Measurements from ENCODE around the gene IFI6.

GRCh38 chr1:27690183-27690582, 18.2 kb upstream of the IFI6 start:
- TF ChIP-seq CEBPB (IDR thresholded peaks at IDR 0.05) (no peak), EGR1 (IDR thresholded peaks at IDR 0.05) (no peak), CREB1 (IDR thresholded peaks at IDR 0.05; ENCODE audit: low read depth) (no peak), MAX (IDR thresholded peaks at IDR 0.05) (no peak), YY1 (IDR thresholded peaks at IDR 0.05; ENCODE audit: low read depth) (no peak), RAD21 (IDR thresholded peaks at IDR 0.05; ENCODE audit: low read depth) (no peak), FOXM1 (IDR thresholded peaks at IDR 0.05; ENCODE audit: borderline replicate concordance, low read depth) (no peak), TEAD4 (IDR thresholded peaks at IDR 0.05) (no peak), EP300 (IDR thresholded peaks at IDR 0.05; ENCODE audit: borderline replicate concordance) (no peak)
- TF ChIP-seq, protein P1, sequence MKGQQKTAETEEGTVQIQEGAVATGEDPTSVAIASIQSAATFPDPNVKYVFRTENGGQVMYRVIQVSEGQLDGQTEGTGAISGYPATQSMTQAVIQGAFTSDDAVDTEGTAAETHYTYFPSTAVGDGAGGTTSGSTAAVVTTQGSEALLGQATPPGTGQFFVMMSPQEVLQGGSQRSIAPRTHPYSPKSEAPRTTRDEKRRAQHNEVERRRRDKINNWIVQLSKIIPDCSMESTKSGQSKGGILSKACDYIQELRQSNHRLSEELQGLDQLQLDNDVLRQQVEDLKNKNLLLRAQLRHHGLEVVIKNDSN (IDR thresholded peaks at IDR 0.05) = no peak
- TF ChIP-seq, protein P2, sequence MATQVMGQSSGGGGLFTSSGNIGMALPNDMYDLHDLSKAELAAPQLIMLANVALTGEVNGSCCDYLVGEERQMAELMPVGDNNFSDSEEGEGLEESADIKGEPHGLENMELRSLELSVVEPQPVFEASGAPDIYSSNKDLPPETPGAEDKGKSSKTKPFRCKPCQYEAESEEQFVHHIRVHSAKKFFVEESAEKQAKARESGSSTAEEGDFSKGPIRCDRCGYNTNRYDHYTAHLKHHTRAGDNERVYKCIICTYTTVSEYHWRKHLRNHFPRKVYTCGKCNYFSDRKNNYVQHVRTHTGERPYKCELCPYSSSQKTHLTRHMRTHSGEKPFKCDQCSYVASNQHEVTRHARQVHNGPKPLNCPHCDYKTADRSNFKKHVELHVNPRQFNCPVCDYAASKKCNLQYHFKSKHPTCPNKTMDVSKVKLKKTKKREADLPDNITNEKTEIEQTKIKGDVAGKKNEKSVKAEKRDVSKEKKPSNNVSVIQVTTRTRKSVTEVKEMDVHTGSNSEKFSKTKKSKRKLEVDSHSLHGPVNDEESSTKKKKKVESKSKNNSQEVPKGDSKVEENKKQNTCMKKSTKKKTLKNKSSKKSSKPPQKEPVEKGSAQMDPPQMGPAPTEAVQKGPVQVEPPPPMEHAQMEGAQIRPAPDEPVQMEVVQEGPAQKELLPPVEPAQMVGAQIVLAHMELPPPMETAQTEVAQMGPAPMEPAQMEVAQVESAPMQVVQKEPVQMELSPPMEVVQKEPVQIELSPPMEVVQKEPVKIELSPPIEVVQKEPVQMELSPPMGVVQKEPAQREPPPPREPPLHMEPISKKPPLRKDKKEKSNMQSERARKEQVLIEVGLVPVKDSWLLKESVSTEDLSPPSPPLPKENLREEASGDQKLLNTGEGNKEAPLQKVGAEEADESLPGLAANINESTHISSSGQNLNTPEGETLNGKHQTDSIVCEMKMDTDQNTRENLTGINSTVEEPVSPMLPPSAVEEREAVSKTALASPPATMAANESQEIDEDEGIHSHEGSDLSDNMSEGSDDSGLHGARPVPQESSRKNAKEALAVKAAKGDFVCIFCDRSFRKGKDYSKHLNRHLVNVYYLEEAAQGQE (IDR thresholded peaks at IDR 0.05; ENCODE audit: low read depth) = no peak
